SK-N-MC (cell line): ENCODE data around the gene GOLT1A.

ENCODE experiments used
- DNase-seq: peaks from one replicate; pipeline ENCODE4 v3.0.0-alpha.2; 2011; ENCODE audit warnings: low read depth, low spot score
- H3K27ac ChIP-seq: fragments of 200-600 bp; sonication (generic); 2 replicates; pipeline ENCODE4 v1.5.1; 2016; ENCODE audit warnings: mixed run types
- H3K36me3 ChIP-seq: fragments of 200-600 bp; sonication (generic); 2 replicates; pipeline ENCODE4 v1.6.1; 2017; ENCODE audit warnings: antibody characterized with exemption, low read length, mixed read lengths; ENCODE audit not compliant: insufficient read depth
- H3K4me3 ChIP-seq: fragments of 200-600 bp; sonication (generic); 2 replicates; pipeline ENCODE4 v1.5.1; 2016
- H3K9ac ChIP-seq: fragments of 200-600 bp; sonication (generic); 2 replicates; pipeline ENCODE4 v1.8.0; 2017; ENCODE audit warnings: mixed run types, mixed read lengths; ENCODE audit not compliant: insufficient read length
- H3K9me3 ChIP-seq: fragments of 200-600 bp; sonication (generic); 2 replicates; pipeline ENCODE4 v1.6.1; 2017; ENCODE audit warnings: low read depth, mild to moderate bottlenecking, antibody characterized with exemption, low read length, moderate library complexity, mixed read lengths
- EZH2 ChIP-seq: fragments of 200-600 bp; sonication (generic); IDR thresholded peaks from one replicate; pipeline ENCODE4 v1.6.1; 2017; ENCODE audit warnings: antibody characterized with exemption
- FOXP2 ChIP-seq: optimal IDR thresholded peaks from 2 replicates; pipeline ENCODE3; 2011; ENCODE audit warnings: mild to moderate bottlenecking, moderate library complexity; ENCODE audit not compliant: insufficient read depth; ENCODE audit errors: extremely low read length, control extremely low read depth
- POLR2AphosphoS5 ChIP-seq: IDR thresholded peaks from 2 replicates; pipeline ENCODE4 v1.6.1; 2012; ENCODE audit warnings: mild to moderate bottlenecking, low read depth, low read length, borderline replicate concordance

Gene GOLT1A

DNA sequence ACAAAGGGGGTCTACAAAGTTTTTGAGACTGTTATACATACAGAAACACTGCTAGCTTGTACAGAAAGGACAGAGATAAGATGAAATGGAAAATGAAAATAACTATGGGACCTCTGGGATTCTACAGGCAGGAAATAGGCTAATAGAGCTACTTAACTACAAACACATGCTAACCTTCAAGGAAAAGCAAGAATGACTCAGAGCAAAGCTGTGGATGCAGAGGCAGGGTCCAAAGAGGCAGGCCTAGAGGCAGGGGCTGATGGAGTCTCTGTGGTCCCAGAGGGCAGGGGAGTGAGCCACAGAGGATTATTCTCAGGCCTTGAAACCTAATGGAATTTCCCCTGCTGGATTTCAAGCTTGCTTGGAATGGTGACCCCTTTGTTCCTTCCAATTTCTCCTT lies 18.7 kb upstream of the GOLT1A start:
- Histone ChIP-seq H3K9me3 (no peaks in the 10 kb centered on the region), H3K9ac (no peak overlapping the region), H3K4me3 (no peak overlapping the region), H3K36me3 (no peaks in the 10 kb centered on the region), H3K27ac (no peak overlapping the region)
- DNase-seq: no peak
- no peak for TF ChIP-seq EZH2
- no peak for TF ChIP-seq POLR2AphosphoS5
- no peak for TF ChIP-seq FOXP2

DNA sequence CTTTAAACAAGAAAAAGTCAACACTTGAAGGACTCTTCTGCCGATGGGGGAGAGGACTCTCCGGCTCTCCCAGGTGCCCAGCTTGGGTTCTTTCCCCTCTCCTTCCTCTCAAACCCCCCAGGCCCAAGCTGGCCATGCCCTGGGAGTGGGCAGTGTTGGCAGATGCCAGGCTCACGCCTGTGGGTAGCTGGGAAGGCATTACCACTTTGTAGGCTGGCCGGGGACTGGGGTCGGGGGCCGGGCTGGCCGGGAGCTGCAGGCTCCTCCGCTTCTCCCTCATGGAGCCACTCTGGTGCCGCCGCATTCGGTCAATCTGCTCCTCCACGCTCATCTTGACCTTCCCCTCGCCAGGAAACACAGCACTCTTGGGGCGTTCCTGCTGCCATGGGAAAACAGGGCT lies 16.4 kb upstream of the GOLT1A start:
- H3K36me3 ChIP-seq: no peaks in the 10 kb centered on the region
- no peak overlapping the region for H3K27ac ChIP-seq
- H3K4me3 ChIP-seq: no peak overlapping the region
- H3K9ac ChIP-seq: no peak overlapping the region
- no peaks in the 10 kb centered on the region for H3K9me3 ChIP-seq
- no peak for DNase-seq
- TF ChIP-seq POLR2AphosphoS5 (no peak), EZH2 (no peak), FOXP2 (no peak)

DNA sequence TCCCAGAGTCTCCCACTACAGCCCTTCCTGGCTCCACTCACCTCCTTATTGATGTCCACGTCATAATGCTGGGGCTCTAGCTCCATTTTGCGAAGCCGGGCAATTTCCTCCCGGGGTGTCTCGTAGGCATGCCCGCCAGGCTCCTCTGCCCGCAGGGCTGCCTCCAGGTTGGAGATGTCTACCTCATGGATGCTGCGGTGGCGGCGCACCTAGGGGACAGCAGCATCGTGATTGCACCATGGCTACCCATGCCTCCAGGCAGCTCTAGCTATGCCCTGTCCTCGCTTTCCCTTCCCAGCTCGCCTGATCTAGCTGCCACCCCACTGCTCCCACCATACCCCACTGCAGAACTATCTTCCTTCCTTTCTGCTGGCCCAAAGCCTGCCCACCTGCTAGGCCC lies 15.1 kb upstream of the GOLT1A start:
- no peaks in the 10 kb centered on the region for H3K36me3 ChIP-seq
- H3K9ac ChIP-seq: no peak overlapping the region
- no peak overlapping the region for H3K27ac ChIP-seq
- DNase-seq: no peak
- H3K9me3 ChIP-seq: no peaks in the 10 kb centered on the region
- TF ChIP-seq EZH2 (no peak), POLR2AphosphoS5 (no peak), FOXP2 (no peak)
- H3K4me3 ChIP-seq: no peak overlapping the region

DNA sequence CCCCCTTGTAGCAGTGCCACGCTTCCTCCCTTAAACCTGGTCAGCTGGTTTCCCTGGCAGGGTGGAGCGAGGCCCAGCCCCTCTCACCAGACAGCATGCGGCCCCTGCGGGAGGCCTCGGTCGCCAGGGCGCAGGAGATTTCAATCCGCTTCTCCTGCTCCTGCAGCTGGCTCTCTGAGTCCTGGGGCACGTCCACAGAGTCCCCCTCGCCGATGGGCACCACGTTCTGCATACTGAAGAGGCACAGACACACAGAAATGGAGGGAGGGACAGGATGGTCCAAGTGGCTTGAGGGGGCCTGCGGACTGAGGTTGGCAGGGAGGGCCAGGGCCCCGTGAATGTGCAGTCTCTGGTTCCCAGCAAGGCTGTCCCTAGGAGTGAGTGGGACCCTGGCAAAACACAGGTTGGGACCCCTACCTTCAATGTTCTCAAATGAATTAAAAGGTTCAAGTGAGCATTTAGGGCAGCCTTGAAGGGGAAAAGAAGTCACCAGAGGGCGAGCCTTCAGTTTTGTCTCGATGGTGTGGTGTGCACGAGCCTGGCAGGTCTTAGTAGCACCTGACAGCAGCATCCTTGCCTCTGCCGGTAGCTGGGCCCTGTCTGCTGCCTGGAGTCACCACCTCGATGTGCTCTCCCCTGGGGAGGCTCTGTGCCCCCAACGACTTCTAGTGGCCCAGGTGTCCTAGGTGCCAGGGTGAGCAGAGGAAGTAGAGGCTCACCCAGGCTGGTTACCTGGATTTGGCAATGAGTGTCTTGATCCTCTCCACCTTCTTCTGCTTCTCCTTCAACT lies 14.4 kb upstream of the GOLT1A start:
- no peaks in the 10 kb centered on the region for H3K9me3 ChIP-seq
- TF ChIP-seq POLR2AphosphoS5 (no peak), FOXP2 (no peak), EZH2 (no peak)
- no peak overlapping the region for H3K4me3 ChIP-seq
- DNase-seq: no peak
- no peak overlapping the region for H3K9ac ChIP-seq
- no peak overlapping the region for H3K27ac ChIP-seq
- H3K36me3 ChIP-seq: no peaks in the 10 kb centered on the region

DNA sequence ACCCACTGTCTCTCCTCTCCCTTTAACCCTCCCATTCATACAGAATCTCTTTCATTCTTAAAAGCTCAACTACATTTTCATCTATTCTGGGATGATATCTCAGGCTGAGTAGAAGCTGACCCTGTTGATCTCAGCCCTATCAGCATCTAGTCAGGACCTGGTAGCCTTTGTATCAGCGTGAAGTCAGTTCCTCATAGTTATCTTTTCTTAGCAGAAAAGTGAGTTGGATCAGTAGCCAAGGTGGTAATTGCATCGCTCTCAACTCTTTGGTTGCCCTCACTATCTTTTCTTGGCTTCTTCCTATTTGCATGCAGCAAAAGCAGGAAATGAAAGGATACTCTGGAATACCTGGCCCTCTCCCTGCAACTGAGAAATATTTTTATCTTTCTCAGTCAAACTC lies 13.6 kb upstream of the GOLT1A start:
- Histone ChIP-seq H3K9me3 (no peaks in the 10 kb centered on the region), H3K4me3 (no peak overlapping the region), H3K27ac (no peak overlapping the region), H3K9ac (no peak overlapping the region), H3K36me3 (no peaks in the 10 kb centered on the region)
- DNase-seq: no peak
- TF ChIP-seq EZH2 (no peak), POLR2AphosphoS5 (no peak), FOXP2 (no peak)

DNA sequence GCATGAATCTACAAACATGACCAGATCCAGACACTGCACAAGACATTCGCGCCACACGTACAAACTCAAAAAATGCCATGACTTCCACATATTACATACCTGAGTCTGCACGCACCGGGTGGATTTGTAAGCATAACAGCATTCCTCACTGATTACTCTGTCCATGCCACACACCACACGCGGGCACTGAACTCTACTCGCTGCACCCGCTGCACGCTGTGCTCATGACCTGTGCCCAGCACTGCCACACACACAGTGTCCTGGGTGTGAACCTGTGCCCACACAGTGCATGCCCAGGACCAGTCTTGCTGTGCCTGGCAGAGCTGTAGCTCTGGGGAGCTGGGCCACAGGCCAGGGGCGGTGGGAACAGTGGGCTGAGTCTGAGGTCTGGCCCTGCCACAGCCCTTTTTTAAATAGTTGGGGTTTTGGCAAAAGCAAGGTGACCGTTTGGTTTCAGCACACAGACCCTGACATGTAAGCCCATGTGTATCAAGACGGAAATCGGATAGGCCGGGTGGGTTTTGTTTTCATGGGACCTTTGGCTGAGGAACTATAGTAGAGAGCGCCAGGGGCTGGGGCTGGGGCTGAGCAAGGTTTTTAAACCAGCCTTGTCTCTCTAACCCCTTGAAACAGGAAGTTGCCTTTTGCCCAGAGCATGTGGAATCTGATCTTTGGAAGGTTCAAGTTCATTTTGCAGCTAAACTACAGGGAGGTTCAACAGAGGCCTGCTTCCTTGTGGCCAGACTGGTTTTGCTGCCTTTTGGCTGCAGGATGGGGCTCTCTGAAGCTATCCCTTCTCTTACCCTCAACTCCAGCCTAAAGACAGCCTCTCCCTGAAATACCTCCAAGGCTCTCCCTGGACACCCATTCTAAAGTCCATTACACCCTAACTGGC lies 12.3 kb upstream of the GOLT1A start:
- DNase-seq: no peak
- H3K27ac ChIP-seq: no peak overlapping the region
- no peak overlapping the region for H3K4me3 ChIP-seq
- no peak overlapping the region for H3K9ac ChIP-seq
- H3K9me3 ChIP-seq: no peaks in the 10 kb centered on the region
- TF ChIP-seq EZH2 (no peak), FOXP2 (no peak)
- no peaks in the 10 kb centered on the region for H3K36me3 ChIP-seq

DNA sequence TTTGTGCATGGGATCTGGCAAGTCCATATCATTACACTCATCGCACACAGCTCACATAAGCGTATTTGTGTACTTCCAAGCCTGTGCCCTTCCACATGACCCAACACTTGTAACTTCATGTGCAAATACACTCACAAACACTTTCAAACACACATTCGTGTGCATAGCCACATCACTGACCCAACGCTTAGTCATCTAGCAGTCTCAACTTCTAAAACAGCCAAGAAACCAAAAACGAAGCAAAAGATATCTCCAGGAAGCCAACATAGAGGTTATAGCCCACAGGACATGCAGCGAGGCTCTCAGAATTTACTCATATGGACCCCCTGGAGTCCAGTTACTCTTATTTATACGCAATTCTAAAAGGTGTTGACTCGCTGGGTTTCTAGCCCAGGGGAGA lies 10.9 kb upstream of the GOLT1A start:
- Histone ChIP-seq H3K27ac (no peak overlapping the region), H3K9me3 (no peaks in the 10 kb centered on the region), H3K9ac (no peak overlapping the region), H3K4me3 (no peak overlapping the region), H3K36me3 (no peaks in the 10 kb centered on the region)
- DNase-seq: no peak
- TF ChIP-seq EZH2 (no peak), FOXP2 (no peak), POLR2AphosphoS5 (no peak)

DNA sequence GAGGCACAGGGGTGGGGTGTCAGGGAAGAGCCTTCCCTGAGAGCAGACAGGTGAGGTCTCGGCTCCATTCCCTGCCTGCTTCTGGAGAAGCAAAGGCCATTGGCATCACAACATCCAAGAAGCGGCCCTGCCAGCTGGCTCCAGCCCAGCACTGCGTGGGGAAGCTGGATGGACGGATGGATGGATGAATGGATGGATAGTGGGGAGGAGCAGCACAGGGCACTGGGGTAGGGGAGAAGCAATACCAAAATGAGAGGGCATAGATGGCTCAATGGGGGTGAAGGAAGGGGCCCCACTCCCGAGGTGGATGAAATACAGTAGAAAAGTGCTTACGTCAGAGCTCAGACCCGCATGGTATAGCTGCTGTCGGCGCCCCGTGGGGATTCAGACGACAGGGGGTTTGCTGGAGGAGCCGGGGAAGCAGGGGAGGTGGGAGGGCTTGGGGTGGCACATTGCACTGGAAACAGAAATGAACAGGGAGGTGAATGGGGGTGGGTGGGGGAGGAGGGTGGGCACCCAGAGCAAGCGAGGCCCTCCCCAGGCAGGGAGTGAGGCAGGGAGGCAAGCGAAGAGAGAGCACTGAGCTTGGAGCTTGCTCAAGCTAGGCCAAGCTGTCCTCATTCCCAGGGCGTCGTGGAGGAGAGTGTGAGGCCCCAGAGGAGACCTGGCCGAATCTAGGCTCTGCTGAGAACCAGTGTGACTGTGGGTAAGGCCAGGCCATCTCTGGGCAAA lies 9.5 kb upstream of the GOLT1A start:
- DNase-seq: no peak
- Histone ChIP-seq H3K27ac (no peak overlapping the region), H3K36me3 (no peaks in the 10 kb centered on the region), H3K9me3 (no peaks in the 10 kb centered on the region), H3K4me3 (no peak overlapping the region), H3K9ac (no peak overlapping the region)
- TF ChIP-seq FOXP2 (no peak), POLR2AphosphoS5 (no peak), EZH2 (no peak)

DNA sequence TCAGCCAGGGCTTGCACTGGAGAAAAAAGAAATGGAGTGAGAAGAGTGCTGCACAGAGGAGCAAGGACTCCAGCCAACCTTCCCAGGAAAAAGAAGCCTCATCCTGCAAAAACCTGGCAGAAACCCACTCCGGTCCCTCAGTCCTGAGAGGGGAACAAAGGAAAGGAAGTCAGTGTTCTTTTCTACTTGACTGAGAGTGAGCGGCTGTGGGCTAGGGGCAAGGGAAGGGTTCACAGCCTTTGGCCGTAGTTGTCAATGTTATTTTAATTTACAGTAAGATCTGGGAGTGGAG lies 8.9 kb upstream of the GOLT1A start:
- Histone ChIP-seq H3K9ac (no peak overlapping the region), H3K27ac (no peak overlapping the region), H3K9me3 (no peaks in the 10 kb centered on the region), H3K4me3 (no peak overlapping the region), H3K36me3 (no peaks in the 10 kb centered on the region)
- TF ChIP-seq POLR2AphosphoS5: no peak
- TF ChIP-seq EZH2: no peak
- TF ChIP-seq FOXP2: no peak
- no peak for DNase-seq
